Stimulated activated naive CD8-positive, alpha-beta T cell treated with anti-CD3 and anti-CD28 coated beads, Interleukin-15, Interleukin-2, amounts not matched to agents 100 ng/mL and 50 ng/mL, for 24 hours (primary cell): ENCODE data around the gene ATP6V0B.

Experiments used
- H3K27ac Mint-ChIP-seq: one replicate; pipeline ENCODE4 v1.8.0; 2021; ENCODE audit warnings: mild to moderate bottlenecking, mixed read lengths
- H3K27me3 Mint-ChIP-seq: one replicate; pipeline ENCODE4 v1.8.0; 2021; ENCODE audit warnings: mixed read lengths
- H3K36me3 Mint-ChIP-seq: one replicate; pipeline ENCODE4 v1.8.0; 2021; ENCODE audit warnings: low read depth, mixed read lengths
- H3K4me1 Mint-ChIP-seq: one replicate; pipeline ENCODE4 v1.8.0; 2021; ENCODE audit warnings: low read depth, mixed read lengths
- H3K4me3 Mint-ChIP-seq: one replicate; pipeline ENCODE4 v1.8.0; 2021; ENCODE audit warnings: mild to moderate bottlenecking, mixed read lengths
- H3K9me3 Mint-ChIP-seq: one replicate; pipeline ENCODE4 v1.8.0; 2021; ENCODE audit warnings: mixed read lengths

ATP6V0B gene

DNA sequence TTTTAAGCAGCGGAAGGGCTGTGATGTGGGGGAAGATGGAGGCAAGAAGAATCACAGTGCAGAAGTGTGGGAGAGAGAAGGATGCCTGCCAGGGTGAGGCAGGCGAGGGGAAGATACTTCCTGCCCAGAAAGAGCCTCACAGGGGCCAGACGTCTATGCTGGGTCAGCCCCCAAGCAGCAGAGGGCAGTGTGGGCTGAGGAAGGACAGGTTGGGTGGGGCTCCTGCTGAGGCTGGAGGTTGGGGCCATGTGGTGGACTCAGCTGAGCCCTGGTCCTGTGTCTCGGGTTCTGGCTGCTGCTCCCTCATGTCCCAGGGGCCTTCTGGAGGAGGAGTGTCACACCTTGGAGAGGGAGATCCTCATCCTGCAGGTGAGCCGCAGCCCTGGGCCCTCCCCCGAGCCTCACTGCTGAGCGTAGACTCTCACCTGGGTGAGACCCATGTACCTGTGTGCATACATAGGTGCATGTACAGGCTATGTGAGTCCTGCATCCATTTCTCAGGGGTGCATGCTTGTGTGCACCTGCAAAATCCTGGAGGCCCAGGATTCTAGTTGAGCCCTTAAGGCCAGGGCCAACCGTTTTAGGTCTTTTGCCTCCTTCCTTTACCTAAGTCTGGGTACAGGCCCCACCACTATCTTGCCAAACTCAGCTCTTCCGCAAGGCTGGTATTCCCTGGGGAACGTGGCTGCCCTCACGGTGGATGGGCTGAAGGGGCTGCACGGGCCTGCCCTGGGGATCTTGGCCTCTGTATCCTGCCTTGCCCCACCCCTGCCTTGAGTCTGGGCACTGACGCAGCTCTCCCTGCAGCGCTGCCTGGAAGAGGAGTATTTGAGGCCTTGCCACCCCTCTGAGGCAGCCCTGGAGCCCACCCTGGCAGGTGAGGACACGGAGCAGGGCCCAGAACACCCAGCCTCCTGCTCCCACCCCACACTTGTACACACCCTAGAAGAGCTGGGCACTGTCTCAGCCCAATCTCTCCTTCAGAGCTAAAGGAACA, 20.3 kb downstream of the ATP6V0B start:
- Mint-ChIP-seq H3K9me3 (no peaks in the 10 kb centered on the region), H3K4me1 (peaks cover 13% of the 10 kb centered on the region), H3K27me3 (no peaks in the 10 kb centered on the region), H3K36me3 (no peaks in the 10 kb centered on the region), H3K4me3 (no peak overlapping the region), H3K27ac (no peak overlapping the region)

DNA sequence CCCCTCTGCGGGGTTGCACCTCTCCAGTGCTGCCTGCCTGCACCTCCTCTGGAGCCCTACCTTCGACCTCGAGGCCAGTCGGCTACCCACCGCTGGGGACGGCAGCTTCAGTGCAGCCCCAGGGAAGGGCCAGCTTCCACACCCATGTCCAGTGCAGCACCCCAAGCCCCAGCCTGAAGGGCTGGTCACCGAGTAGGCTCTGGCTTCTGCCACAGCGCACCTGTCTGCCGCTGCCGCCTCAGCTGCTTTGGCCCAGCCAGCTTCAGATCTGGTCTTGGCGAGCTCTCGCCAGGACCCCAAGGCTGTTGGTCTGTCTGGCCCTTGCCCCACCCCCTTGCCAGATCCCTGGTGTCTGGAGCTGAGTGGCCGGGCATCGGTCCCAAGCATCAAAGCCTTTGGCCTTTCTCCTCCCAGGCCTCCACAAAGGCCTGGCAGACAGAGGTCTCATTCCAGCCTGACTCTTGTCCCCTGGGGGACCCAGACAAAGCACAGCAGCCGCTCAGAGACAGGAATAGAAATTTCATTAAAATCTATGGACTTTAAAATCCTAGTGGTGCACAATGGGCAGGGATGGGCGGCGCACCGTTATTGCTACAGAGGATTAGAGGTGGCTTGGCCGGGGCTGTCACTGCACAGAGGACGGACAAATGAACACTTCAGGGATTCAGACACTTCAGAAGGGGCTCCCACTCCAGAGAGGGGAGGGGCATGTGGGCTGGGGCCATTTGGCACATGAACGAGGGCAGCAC, 21.4 kb downstream of the ATP6V0B start:
- Mint-ChIP-seq H3K4me3 (no peak overlapping the region), H3K4me1 (peaks cover 9% of the 10 kb centered on the region), H3K9me3 (no peaks in the 10 kb centered on the region), H3K36me3 (peaks cover 2% of the 10 kb centered on the region), H3K27ac (no peak overlapping the region), H3K27me3 (no peaks in the 10 kb centered on the region)

DNA sequence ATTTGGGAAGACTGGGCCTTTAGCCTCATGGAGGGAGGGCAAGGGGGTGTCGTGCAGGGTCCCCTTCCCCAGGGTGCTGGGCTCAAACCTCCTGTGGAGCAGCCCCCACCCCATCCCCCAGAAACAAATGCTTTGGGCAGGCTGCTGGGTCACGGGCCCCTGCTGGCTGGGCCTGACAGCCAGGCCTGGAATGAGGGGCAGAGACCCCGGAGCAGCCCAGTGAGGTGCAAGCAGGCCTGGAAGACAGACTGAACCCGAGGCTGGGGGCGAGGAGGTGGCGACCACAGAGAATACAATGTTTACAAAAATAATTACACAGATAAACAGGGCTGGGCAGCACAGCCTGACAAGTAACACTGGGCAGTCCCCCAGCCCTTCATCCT, 22.0 kb downstream of the ATP6V0B start:
- H3K4me1 Mint-ChIP-seq = peaks cover 9% of the 10 kb centered on the region
- no peaks in the 10 kb centered on the region for H3K9me3 Mint-ChIP-seq
- no peak overlapping the region for H3K27ac Mint-ChIP-seq
- peaks cover 5% of the 10 kb centered on the region for H3K36me3 Mint-ChIP-seq
- no peak overlapping the region for H3K4me3 Mint-ChIP-seq
- H3K27me3 Mint-ChIP-seq = no peaks in the 10 kb centered on the region

DNA sequence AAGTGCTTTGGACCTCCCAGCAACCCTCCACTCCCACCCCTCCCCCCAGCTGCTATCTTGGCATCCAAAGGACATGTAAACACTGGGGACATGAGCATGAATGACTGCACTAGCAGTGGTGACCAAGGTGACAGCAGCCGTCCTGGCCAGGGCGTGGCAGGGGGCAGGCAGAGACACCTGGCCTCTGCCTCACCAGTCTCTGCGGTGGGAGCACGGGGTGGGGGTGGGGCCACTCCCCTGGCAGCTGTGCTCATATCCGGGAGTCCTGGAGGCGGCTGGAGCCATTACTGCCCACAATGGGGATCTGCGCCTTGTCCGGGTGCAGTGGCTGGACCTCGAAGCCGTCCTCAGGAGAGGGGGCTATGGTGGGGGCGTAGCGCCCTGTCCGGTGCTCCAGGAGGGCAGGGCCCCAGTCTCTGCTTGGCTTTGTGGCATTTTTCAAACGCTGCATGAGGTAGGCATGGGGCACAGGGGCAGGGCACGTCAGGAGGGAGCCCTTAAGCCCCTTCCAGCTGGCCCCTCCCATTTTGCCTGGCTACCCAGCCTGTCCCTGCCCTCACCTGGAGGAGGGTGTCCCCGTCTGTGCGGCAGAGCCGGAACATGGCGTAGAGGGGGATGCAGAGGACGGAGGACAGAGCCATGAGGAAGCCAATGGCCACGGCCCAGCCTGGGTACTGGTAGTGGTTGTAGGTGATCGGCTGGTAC, 22.7 kb downstream of the ATP6V0B start:
- Mint-ChIP-seq H3K4me3 (no peak overlapping the region), H3K27me3 (no peaks in the 10 kb centered on the region), H3K27ac (no peak overlapping the region), H3K4me1 (peaks cover 5% of the 10 kb centered on the region), H3K36me3 (peaks cover 5% of the 10 kb centered on the region), H3K9me3 (no peaks in the 10 kb centered on the region)

DNA sequence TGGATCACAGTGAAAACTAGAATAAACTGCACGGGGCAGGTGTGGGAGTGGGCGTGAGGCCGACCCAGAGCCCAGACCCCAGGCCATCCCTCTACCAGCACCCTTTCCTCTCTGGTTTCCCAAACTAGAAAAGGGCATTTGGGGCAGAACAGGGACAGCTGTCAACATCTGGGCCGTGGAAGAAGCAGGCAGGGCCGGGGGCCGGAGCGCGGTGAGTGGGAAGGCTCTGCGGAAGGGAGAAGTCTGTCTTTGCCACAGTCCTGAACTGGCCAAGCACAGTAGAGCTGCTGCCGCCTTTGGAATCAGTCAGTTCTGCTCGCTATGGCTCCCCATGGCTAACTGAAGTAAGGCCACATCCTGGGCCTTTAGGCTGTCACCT, 23.2 kb downstream of the ATP6V0B start:
- Mint-ChIP-seq H3K4me1 (no peaks in the 10 kb centered on the region), H3K36me3 (peaks cover 5% of the 10 kb centered on the region), H3K27ac (no peak overlapping the region), H3K27me3 (no peaks in the 10 kb centered on the region), H3K9me3 (no peaks in the 10 kb centered on the region), H3K4me3 (no peak overlapping the region)

DNA sequence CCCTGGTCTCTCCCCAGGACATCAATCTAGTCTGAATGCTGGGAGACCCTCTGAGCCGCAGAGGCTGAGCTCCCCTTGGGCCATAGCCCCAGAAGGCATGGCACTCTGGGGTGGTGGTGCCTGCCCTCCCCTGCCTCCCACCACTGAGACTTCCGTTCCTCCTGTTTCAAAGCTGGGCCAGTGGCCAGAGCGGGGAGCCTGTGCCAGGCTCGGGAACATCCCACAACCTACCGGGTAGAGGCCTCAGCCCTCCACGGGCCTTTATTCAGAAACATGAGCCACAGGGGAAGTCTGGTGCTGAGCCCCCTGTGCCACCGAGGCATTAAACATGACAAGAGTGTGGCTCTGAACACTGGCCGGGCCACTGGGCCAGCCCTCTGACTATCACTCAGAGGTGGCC, 24.7 kb downstream of the ATP6V0B start:
- Mint-ChIP-seq H3K9me3 (no peaks in the 10 kb centered on the region), H3K4me1 (no peaks in the 10 kb centered on the region), H3K27me3 (no peaks in the 10 kb centered on the region), H3K4me3 (no peak overlapping the region), H3K36me3 (peaks cover 5% of the 10 kb centered on the region), H3K27ac (no peak overlapping the region)

DNA sequence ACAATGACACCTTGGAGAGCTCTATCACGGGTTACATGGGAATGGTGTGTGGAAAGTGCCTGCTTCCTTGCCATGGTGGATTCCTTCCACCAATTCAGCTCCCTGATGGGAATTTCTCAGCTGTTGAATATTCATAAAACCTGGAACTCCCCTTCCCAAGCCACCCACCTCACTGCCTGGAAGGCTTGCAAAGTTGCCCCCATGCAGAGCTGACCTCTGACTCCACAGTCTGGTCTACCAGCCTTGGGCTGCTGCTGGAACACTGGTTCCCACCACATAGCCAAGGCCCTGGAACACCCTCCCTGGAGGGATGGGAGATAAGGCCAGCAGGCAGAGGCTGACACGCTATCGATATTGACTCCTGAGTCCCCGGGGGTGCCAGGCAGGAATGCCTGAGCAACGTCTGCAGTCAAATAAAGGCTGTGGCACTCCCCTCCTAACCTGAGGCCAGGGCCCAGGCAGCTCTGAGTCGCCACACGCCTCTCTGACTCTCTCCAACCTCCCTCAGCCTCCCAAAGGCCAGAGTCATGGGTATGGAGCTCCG, 25.4 kb downstream of the ATP6V0B start:
- Mint-ChIP-seq H3K9me3 (no peaks in the 10 kb centered on the region), H3K4me1 (no peaks in the 10 kb centered on the region), H3K27ac (no peak overlapping the region), H3K27me3 (no peaks in the 10 kb centered on the region), H3K4me3 (no peak overlapping the region), H3K36me3 (peaks cover 5% of the 10 kb centered on the region)

DNA sequence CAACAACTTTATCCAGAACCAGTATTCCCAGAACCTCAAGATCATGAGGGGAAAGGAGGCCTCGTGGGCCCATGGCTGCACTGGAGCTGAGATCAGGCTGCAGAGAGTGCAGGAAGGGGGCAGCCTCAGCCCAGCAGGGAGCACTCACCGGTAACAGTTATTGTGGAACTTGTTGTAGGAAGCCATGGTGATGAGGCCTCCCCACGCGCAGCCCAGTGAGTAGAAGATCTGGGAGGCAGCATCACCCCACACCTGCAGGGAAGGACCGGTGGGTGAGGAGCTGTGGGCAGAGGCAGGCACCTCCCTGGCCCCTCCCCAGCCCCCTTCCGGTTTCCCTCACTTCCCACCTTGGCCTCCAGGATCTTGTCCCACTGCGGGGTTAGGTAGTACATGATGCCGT, 27.4 kb downstream of the ATP6V0B start:
- Mint-ChIP-seq H3K27ac (no peak overlapping the region), H3K36me3 (peaks cover 5% of the 10 kb centered on the region), H3K9me3 (no peaks in the 10 kb centered on the region), H3K27me3 (no peaks in the 10 kb centered on the region), H3K4me1 (no peaks in the 10 kb centered on the region), H3K4me3 (no peak overlapping the region)

DNA sequence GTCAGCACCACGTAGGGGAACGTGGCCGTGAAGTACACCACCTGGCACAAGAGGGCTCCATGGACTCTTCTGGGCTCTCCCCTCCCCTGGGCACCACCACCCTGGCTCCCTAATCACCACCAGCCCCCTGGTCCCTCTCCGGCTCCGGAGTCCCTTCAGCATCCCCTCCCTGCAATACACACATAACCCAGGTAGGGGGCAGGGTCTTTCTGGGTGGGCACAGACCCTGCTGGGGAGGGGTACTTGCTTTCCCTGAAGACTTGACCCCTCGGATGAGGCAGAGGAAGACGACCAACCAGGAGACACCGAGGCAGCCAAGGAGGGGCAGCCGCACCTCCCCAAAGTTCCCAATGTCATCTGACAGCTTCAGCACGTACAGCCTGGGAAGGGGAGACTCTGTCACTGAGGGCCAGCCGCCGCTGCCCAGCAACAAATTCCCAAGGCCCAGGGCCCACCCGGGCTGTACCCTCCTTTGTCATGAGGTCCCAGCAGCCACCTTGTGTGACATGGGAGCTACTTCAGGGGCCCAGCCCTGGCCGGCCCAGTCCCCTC, 27.9 kb downstream of the ATP6V0B start:
- H3K27ac Mint-ChIP-seq = no peak overlapping the region
- no peaks in the 10 kb centered on the region for H3K4me1 Mint-ChIP-seq
- H3K36me3 Mint-ChIP-seq = peaks cover 5% of the 10 kb centered on the region
- H3K4me3 Mint-ChIP-seq = no peak overlapping the region
- no peaks in the 10 kb centered on the region for H3K9me3 Mint-ChIP-seq
- no peaks in the 10 kb centered on the region for H3K27me3 Mint-ChIP-seq

DNA sequence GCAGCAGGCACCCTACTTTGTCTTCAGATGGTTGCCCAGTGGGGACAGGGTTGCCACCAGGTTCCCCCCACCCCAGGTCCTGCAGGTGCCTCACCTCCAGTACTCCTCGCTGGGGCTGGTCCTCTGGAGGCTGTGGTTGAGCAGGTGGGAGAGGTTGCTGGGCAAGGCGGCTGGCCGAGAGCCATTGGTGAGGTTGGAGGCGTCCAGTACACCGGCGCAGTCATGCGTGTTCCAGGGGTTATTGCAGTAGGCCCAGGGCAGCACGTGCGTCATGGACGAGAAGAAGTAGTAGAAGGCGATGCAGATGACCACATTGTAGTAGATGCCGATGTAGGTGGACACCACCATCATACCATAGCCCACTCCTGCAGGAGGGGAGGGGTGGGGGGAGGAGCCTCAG, 33.5 kb downstream of the ATP6V0B start:
- H3K4me1 Mint-ChIP-seq = peaks cover 4% of the 10 kb centered on the region
- H3K9me3 Mint-ChIP-seq = no peaks in the 10 kb centered on the region
- no peak overlapping the region for H3K27ac Mint-ChIP-seq
- no peak overlapping the region for H3K4me3 Mint-ChIP-seq
- H3K36me3 Mint-ChIP-seq = no peaks in the 10 kb centered on the region
- no peaks in the 10 kb centered on the region for H3K27me3 Mint-ChIP-seq

DNA sequence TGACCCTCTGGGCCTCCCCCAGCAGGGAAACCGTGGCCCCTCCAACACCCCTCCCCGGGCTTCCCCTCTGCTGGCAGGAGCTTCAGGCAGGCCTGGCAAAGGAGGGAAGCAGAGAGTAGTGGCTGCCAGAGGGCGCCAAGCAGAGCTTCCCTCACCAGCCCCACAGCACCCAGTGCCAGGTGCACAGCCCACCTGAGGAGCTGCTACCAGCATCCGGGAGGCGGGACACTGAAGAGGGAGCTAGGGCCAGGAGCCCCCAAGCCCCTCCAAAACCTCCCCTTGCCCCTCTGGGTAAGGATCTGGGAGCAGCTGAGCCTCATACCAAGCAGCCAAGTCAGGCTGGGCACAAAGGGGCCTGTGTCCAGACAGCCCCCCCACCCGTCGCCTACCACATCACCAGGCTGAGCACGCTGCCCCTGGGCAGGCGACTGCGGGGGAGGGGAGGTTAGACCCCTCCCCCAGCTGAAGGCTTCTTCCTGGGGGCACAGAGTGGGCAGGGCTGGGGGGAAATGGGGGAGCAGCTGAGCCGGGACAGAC, 36.2 kb downstream of the ATP6V0B start:
- Mint-ChIP-seq H3K27ac (no peak overlapping the region), H3K27me3 (no peaks in the 10 kb centered on the region)

DNA sequence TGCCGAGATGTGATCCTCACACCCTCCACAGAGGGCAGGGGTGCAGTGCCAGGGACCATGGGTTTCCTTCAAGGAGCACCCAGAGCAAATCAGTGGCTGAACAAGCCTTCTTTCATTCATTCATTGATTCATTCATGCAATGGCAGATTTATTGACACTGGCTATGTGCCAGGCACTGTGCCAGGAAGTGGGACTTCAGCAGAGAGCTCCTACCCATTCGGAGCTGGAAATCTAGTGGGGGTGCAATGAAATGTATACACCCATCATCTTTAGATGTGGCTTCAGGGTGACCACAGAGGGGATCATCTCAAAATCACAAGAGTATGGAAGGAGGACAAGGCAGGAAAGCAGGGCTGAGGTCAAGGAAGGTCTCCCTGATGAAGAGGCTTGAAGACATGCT, 37.6 kb downstream of the ATP6V0B start:
- peaks cover 8% of the 10 kb centered on the region for H3K4me1 Mint-ChIP-seq
- H3K27me3 Mint-ChIP-seq = no peaks in the 10 kb centered on the region
- no peaks in the 10 kb centered on the region for H3K9me3 Mint-ChIP-seq
- no peak overlapping the region for H3K4me3 Mint-ChIP-seq
- H3K36me3 Mint-ChIP-seq = no peaks in the 10 kb centered on the region
- H3K27ac Mint-ChIP-seq = no peak overlapping the region

More for the DNA sequence above, 36.2 kb downstream of the ATP6V0B start:
- Mint-ChIP-seq H3K9me3 (no peaks in the 10 kb centered on the region), H3K4me3 (no peak overlapping the region), H3K36me3 (no peaks in the 10 kb centered on the region), H3K4me1 (peaks cover 8% of the 10 kb centered on the region)

DNA sequence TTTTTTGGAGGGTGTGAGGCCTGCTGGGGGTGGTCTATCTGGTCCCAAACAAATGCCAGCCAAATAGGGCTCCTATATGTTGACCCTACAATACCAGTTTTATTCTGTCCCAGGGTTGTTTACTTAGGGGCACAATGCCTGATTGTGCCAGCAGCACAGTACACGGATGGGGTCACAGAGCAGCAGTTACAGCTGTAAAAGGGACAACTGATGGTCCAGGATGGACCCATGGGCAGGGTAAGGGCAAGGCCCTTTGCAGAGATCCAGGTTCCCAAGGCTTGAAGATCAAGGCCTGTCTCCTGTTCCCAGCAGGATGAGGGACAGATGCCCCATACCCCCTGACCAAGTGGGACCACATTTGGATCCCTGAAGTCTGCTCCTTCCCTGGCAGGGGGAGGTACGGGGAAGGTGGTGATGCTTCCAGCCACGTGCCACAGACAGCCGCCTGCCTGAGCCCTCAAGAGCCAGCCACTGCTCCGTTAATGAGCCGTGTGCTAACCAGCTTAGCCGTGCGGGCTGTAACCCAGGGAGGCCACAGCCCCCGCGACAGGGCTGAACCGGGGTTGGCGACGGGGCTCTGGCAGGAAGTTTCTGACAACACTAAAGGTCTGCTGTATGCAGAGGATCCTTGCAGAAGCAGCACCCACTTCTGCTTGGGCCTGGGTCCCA, 38.3 kb downstream of the ATP6V0B start:
- H3K9me3 Mint-ChIP-seq = no peaks in the 10 kb centered on the region
- no peaks in the 10 kb centered on the region for H3K36me3 Mint-ChIP-seq
- H3K4me1 Mint-ChIP-seq = peaks cover 8% of the 10 kb centered on the region
- H3K27ac Mint-ChIP-seq = no peak overlapping the region
- no peaks in the 10 kb centered on the region for H3K27me3 Mint-ChIP-seq
- no peak overlapping the region for H3K4me3 Mint-ChIP-seq

DNA sequence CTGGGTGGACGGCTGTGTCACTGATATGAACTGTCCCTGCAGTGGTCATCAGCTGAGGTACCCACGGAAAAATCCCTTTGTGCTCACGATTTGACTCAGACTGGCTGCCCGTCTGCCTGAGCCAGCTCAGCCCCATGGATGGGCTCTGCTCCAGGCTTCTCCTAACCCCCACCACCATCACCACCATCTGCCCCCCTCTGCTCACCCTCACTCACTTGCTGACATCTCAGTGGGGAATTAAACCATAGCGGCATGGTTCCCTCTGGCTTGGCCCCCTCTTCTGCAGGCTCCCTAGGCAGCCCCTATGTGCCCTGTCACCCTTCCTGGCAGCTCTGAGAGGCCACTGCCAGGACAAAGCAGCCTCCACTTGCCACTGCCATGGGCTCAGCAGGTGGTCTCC, 39.2 kb downstream of the ATP6V0B start:
- H3K4me1 Mint-ChIP-seq = peaks cover 8% of the 10 kb centered on the region
- no peaks in the 10 kb centered on the region for H3K9me3 Mint-ChIP-seq
- H3K27me3 Mint-ChIP-seq = no peaks in the 10 kb centered on the region
- H3K4me3 Mint-ChIP-seq = no peak overlapping the region
- no peaks in the 10 kb centered on the region for H3K36me3 Mint-ChIP-seq
- H3K27ac Mint-ChIP-seq = no peak overlapping the region
